Left renal cortex interstitium (tissue), 4 donors: ENCODE results near the gene CC2D2A. TPM values are rescaled to one million over a fixed set of nuclear protein-coding genes. Genes with fewer than 3 reads are reported as not detected.

Experiments used
- DNase-seq, 4 donors: peaks; one replicate each; pipeline ENCODE4 v3.0.0-alpha.2; 2013; ENCODE audit warnings: low read depth in 4 of 4, low spot score in 2 of 4, missing footprints in 1 of 4
- polyA plus RNA-seq, 4 donors: library from polyadenylated mRNA; unstranded; fragments of 120-200 nt; gene quantifications; one replicate each; pipeline ENCODE4 v1.2.1, GENCODE V29; 2013; ENCODE audit not compliant: insufficient read length in 4 of 4

The CC2D2A gene
- 10 to 100 TPM; 47.6 to 58.2 (median 54.4) TPM for polyA plus RNA-seq

DNA sequence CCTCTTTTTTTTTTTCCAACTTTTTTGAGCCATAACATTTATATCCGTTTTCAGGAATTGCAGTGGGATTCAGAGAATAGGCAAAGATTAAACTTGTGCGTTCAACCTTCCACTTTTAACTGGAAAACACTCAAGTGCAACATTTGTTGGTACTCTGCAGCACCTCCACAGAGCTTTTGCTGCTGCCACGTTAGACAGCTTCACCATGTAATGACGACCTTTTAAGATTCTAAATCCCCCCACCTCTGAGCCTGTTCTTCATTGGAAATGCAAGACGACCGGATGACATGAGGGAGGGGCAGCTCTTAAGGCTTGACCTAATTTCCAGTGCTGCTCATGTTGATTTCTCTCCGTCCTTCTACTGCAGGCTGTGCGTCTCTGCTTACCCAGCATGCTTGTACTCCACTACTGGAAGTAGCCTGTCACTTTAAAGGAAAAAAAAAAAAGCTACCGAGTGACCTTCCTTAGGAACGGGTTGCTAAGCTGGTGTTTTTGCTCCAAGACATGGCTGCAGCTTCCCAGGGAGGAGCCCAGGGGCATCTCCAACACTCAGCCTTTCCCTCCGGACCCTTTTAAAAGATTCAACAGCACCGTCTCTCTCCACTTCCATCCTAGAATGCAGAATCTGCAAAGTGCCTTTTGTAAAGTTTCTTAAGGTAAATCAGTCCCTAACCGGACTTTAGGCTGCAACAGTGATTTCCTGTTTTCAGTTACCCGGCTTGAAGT lies at the start of gene CC2D2A:
TSS of gene CC2D2A (plus strand) at position 481 of the 726 bp plus-strand sequence. CDS start 6,051 bp downstream, outside the sequence.
- peak; percentile 48 to 77 (median 54) for DNase-seq

DNA sequence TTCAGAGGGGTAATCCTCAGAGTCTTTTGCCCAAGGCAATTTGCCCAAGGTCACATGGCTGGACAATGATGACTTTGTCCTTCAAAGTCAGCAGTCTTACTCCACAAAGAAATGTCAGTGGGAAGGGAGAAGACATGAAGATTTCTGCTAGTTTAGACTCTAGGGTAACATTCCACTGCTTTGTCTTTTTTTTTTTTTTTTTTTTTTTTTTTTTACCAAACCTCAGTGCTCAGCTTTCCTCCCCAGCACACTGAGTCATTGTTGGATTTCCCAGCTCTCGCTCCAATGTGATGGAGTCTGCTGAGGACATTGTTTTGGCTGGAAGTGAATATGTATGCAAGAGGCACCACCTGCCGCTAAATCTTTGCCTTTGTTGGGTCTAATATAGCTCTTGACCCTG lies 49.0 kb upstream of the CC2D2A start:
- DNase-seq, result no peak

DNA sequence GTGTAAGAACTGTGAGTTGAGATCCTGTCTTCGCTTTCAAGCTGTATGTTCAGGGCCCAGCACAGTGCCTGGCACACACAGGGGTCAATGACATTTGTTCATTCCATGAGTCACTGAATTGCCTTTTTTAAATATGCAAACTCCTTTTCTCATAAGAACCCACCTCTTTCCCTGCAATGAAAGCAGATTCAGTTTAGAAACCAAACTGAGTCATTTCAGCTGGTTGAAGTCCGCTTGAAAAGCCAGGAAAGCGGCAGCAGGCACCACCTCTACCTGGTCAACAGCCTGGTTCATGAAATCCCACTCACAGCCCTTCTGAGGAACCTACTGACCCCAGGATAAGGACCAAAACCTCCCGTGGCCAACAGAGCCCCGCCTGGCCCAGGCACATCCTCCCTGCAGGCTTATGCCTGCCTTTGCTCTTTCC lies 46.4 kb upstream of the CC2D2A start:
- DNase-seq, result no peak

DNA sequence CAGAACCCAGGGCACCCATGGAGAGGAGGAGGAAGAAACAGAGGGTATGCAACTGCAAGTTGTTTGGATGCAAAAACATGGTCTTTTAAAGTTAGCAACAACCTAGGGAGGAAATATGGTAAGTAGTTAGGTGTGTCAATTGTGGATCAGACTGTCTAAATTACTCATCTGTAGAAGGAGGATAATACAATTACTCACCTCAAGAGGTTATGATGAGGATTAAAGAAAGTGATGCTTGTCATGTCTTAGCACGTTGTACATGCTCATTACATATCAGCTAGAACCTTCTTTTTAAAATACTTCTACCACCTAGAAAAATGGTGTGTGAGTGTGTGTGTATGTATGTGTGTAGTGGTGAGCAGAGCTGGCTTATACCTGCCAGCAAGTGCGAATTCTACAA lies 44.2 kb upstream of the CC2D2A start:
- DNase-seq, result no peak

DNA sequence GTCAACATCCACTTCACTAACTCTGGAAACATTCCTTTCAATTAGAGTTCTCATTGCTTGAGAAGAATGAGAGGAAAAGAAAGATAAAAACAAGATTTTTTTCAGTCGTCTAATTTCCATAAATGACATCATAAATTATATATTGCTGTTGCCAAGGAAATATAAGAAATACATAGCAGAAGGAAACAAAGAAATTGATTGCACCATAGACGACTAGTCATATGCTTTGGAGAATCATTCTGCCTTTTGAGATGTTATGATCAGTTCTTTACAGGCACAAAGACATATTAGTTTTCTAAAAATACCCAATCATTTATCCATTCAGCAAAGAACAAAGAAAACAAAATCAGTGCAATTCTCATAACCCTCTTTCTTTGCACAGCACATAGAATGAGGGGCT lies 42.5 kb upstream of the CC2D2A start:
- no peak for DNase-seq

DNA sequence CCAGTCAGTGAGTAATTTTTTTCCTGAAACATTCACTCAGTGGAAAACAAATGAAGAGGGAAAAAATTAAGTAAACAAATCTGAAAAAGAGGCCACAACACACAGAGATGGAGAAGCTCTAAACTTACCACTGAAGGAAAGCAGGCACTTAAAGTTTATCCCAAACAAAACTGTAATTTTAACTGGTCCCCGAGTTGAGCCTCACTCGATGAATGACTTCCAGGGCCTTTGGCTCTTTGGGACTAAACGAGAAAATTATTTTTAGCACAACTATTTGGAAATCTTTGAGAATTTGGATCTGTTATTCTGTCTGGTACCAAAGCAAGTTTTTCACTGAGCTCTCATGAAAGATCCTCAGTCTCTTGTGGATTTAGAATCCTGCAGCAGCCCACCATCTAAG lies 42.0 kb upstream of the CC2D2A start, which contains the start of gene C1QTNF7:
TSS of gene C1QTNF7 (plus strand) at position 333 of the 400 bp plus-strand sequence. CDS start 7,711 bp downstream, outside the sequence.
- no peak for DNase-seq

DNA sequence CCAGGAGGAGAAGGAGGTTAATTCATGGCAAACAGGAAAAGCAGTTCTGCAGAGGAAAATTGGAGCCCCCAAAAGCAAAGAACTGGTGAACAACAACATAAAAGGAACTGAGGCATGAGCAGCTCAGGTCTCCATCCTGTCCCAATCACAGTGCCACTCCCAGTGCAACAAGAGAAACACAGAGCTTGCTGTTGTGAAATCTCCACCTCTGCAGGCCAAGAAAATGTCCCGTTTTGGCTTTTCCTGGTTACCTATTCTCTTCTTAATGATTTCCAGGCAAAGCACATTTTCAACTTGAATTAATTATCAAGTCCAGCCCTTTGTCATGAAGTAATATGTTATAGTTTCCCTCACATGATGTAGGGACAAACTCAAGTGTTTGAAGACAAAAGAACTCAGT lies 41.1 kb upstream of the CC2D2A start:
- no peak for DNase-seq

DNA sequence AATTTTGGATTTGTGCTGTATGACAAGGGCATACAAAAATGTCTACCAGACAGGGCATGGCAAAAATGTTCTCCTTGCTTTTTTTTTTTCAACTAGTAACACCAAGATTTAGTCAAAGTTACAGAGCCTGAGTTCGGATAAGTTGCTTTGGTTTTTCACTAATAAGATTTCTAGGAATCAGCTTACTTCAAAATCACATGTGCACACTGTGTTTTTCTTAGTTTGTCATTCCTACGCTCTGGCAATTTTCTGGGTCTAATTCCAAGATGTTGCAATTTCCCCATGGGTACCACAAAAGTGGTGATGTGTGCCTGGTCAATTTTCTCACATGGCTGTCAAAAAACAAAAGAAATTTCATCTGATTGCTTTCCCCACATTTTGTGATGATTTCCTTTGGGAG lies 35.6 kb upstream of the CC2D2A start:
- DNase-seq, result no peak

DNA sequence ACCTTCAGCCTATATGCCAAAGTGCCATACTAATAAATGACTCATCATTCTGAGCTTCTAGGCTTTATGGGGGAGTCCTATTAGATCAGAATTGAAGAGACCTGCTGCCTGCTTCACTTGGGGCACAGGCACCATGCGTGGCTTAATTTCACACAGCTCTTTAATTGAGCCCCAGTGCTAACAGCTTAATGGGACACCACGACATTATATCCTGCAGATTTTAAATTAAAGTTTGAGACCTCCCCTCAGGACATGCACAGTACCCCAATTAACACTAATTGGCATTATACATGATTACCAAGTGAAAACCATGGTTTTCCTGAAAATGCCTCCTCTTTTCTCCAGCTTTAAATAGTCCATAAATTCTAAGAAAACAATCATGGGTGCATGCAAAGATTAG lies 35.0 kb upstream of the CC2D2A start:
- no peak for DNase-seq

DNA sequence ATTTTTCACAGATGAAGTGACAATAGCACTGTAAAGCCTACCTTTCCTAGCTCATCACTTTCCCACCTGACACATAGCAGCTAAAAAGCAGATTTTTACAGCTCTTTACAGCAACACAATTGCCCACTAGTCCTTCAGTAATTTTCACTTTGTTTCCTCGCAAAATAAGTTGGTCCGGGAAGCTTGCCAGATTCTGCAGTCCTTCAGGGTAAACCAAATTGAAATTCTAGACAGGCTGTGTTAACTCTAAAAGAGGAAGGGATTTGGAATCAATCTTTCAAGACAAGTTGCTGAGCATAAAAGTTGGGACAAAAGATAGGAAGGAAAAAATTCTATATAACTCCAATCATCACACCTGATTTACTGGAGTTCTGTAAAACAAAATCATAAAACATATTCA lies 33.2 kb upstream of the CC2D2A start:
- DNase-seq, result peak in 1 of 4 donors; percentile 29

DNA sequence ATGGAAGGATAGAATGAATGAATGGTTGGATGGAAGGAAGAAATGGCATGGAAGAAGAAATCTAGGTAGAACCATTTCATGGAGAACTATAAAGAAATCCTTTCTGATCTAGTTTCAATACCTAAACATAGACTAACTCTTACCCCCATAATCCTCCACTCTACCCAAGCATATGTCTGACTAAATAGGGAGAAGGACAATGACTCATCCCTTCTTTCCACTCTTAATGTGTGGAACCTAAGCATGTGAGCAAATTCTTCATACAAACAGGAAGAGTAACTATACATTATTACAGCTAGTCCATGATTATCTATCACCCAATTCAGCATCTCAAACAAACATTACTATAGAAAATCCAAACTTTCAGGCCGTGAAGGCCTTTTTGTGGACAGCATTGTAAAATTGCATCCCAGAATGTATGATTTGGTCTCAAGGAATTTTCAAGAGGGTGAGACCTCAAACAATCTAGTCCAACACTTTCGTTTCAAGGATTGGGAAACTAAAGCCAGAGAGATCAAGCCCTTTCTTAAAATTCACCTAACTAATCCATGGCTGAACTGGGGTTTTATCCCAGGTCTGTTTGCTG lies 30.6 kb upstream of the CC2D2A start:
- DNase-seq, result no peak

DNA sequence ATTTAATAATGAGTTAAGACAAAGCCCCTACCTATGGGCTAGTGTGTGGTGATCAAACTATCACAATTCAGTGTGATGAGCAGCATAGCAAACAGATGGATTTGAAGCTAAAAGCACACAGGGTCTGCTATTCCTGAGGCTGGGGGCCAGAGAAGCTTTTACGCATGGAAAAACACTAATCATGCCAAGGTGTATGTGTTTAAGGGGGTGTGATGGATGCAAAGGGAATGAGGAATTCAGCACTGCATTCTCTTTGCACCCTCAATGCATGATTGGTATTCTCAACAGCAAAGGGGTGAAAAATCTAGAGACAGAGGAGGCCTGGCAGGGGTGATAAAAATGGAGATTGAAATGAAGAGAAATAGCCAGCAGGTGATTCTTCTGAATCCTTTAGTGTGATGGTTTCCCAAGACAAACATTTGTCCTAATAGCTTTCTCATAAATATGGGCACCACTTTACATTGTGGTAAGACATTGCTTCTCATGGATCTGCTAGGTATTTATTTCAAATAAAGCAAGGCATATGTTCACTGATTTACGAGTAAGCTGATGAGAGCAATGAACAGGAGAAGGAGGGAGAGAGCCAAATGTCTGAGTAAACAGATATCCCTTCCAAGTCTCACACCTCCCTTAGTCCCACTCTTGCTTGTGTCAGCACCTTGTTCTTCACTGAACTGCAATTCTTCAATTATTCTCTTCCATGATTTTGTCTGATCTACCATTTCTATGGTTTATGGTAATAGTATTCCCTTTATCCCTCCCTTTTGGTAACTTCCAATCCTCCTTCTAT lies 26.1 kb upstream of the CC2D2A start:
- DNase-seq, result no peak

DNA sequence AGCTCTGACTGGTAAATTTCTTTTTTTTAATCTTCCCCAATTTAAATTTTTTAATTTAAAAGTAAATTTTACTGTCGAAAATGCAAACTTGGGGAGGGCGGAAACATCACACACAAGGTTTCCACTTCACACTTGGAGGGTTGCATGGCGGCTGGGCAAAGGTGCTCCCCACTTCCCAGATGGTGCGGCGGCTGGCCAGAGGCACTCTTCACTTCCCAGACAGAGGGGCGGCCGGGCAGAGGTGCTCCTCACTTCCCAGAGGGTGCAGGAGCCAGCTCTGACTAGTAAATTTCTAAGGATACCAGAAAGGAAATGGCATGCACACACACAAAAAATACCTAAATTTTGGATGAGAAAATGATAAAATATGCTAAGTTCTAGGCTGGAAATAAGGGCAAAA lies 25.4 kb upstream of the CC2D2A start:
- no peak for DNase-seq

DNA sequence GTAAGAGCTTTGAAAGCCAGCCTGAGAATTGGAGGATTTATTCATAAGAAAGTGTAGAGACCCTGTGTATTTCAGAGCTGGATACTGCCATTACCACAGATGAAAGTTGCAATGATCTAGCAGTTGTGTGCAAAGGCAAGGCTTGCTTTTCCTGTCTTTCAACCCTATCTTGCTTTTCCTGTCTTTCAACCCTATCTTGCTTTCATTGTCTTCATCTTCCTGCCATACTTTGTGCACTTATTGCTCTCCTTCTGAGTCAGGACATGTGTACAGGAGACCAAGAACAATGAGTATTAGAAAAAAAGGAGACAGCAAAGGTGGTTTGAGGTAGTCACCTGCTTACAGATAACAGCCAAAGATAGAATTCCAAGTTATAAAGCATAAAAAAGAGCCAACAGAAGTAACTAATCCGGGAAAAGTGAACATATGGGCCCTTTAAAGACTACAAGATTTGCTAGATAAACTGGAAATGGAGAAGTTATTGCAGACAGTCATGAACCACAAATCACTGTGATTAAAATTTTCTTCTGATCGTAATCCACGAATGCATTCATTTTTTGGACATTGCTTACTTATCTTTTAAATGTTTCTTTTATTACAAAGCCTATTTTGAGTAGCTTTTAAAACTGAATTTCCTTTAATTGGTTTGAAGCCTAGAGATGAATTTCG lies 24.7 kb upstream of the CC2D2A start:
- no peak for DNase-seq

DNA sequence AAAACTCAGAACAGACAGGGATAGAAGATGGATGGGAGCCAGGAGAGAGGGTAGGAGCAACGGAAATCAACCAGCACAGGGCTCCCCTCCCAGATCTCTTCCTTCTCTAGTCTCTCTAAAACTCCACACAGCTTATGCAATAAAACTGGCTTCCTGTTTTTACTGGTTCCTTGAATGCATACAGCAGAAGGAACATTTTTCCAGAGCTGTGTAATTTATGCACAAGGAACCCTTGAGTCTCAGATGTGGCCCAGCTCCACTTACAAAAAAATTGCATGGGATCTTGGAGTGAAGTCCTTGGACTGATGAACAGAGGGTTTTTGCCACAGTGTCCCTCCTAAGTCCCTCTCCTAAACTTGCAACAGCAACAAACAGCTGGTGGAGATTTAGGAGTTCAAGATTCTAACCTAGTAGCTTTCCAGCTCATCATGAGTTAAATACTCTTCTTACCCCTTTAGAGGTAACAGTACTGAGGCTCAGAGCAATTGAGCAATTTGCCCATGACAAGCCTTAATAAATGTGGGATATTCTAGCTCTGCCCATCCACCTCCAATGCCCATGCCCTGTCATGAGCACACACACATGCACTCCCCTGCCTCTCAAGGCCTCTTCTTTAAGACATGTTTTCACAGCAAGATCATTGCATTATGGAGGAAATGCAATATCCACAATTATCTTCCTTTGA lies 18.4 kb upstream of the CC2D2A start:
- DNase-seq, result no peak

DNA sequence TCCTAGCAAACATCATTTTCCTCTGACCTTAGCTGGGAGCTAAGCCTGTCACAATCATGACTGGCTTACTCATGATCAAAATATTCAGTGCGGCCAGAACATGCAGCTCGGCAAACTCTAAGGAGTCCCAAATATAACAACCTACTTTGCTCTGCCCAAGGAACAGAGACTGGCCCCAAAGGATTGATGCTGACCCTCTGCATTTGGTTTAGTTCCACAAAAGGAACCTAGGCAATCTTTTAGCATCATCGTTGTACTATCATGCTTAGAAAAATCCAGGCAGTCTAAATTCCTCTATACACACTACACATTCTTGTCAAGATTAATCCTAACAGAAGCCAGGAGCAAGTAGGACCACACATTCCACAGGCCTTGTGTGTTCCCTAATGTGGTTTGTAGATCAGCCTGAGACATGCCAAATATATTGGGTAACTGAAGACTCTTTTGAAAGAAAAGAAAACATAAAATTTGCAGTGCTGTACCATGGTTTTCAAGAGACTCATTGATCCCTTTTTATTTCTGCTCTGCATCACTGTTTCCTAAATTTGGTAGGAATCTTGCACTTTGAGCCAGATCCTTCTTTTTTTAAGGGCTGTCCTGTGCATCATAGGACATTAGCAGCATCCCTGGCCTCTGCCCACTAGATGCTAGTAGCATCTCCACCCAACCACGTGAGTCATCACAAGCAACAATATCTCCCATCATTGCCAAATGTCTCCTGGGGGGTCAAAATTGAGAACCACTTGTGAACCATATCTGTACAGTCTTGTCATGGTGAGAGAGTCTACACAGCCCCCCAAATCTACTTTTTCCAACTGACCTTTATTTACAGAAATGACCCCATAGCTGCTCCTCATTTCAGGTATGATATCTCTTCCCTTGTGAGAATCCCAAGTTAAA lies 17.6 kb upstream of the CC2D2A start:
- no peak for DNase-seq

DNA sequence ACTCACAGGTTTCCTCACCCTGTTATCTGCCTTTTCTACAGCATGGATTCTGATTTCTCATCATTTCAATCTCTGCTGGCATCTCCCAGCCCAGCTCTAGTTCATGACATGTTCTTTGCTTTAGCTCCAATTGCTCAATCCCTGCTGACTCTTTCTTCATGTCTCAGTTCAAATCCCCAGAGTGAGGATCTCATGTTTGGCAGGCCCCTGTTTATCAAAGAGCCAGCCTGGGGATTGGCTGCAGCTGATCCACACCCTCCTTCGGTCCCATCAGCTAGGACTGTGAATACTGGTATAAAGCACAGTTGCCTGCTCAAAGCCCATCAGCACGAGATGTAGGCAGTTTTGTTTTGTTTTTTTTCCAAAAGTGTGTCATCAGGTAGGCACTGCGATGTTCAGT lies 14.4 kb upstream of the CC2D2A start:
- DNase-seq, result no peak

DNA sequence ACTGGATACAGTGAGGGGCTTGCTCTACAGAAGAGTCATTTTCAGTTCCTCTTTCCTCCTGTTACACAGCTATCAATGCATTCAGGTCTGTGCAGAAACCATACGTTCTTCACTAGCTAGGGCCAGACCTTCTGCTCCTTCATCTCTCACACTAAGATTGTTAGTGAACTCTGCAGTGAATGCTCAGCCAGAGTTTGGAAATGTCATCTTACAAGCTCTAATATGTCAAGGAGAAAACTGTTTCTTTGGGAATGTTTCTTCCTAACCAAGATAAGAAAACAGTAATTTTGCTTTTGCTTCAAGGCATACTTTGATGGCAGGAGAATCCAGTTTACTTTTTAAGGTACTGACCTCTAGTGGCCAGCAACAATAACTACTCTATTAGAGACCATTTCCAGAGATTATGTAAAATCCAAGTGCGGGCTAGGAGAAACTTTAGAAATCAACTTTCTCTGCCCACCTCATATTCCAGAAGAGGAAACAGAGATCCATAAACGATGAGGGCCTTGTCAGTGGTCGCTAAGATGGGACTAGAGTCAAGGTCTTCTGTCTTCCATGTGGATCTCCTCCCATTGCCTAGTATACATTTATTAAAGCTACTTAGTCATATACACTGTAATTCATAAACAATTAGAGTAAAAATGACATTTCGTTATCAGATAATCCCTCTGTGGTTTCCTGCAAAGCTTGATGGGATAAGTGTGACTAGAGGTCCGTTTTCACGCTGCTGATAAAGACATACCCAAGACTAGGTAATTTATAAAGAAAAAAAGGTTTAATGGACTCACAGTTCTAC lies 12.1 kb upstream of the CC2D2A start:
- DNase-seq, result peak in 2 of 4 donors; percentile 46 to 55
